ENCODE results near the gene SERGEF.

DNA sequence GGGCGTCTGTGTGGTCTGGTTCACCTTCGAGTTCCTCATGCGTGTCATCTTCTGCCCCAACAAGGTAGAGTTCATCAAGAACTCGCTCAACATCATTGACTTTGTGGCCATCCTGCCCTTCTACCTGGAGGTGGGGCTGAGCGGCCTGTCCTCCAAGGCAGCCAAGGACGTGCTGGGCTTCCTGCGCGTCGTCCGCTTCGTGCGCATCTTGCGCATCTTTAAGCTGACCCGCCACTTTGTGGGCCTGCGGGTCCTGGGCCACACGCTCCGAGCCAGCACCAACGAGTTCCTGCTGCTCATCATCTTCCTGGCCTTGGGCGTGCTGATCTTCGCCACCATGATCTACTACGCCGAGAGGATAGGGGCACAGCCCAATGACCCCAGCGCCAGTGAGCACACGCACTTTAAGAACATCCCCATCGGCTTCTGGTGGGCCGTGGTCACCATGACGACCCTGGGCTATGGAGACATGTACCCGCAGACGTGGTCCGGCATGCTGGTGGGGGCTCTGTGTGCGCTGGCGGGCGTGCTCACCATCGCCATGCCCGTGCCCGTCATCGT, 240.9 kb downstream of the SERGEF start:
- TF ChIP-seq YY1 (IDR thresholded peaks at IDR 0.05; ENCODE audit: insufficient read depth, insufficient read length) (no peak), ZNF274 (IDR thresholded peaks at IDR 0.05; ENCODE audit: low read depth, low read length) (no peak), SUZ12 (IDR thresholded peaks at IDR 0.05; ENCODE audit: extremely low read depth, insufficient read depth, insufficient read length) (no peak)

Data from NT2/D1 (cell line).